Transverse colon (tissue), 3 donors: Measurements from ENCODE around the gene PLCL2.

Source experiments
- CTCF ChIP-seq, 5 experiments: fragments of 200-600 bp in 3 of 5; fragments of 450-650 bp in 2 of 5; sonication (generic) in 3 of 5; IDR thresholded peaks; 1 replicate in 2 of 5; 2 replicates in 3 of 5; pipeline ENCODE4 v1.5.1; 2016 to 2017; ENCODE audit warnings: antibody characterized with exemption in 5 of 5, inconsistent platforms in 3 of 5, mild to moderate bottlenecking in 2 of 5, moderate library complexity in 1 of 5
- EP300 ChIP-seq: sonication (generic); formaldehyde crosslinking; IDR thresholded peaks from one replicate; pipeline ENCODE4 v1.6.1; 2017; ENCODE audit warnings: antibody characterized with exemption, low read depth
- POLR2A ChIP-seq: fragments of 450-650 bp; IDR thresholded peaks from one replicate; pipeline ENCODE4 v1.6.1; 2016; ENCODE audit warnings: antibody characterized with exemption, mild to moderate bottlenecking, moderate library complexity

- TF ChIP-seq POLR2A (no peak), EP300 (no peak), CTCF (IDR thresholded peaks at IDR 0.05) (no peak)
Observed at GRCh38 chr3:16913264-16913580, 28.5 kb downstream of the PLCL2 start.
